Activated CD4-positive, alpha-beta T cell treated with anti-CD3 and anti-CD28 coated beads, Interleukin-2, amount 10 ng/mL, durations not matched to agents 24 days and 14 days (primary cell): ENCODE data around the gene NUAK2. TPM values are rescaled to one million over a fixed set of nuclear protein-coding genes. Genes with fewer than 3 reads are reported as not detected.
"Not testable (repeated sequence)": the region's sequence is repeated elsewhere in the genome, so short reads cannot be mapped to it uniquely, and the experiment has no call there.

Experiments
- DNase-seq: peaks from one replicate; pipeline ENCODE4 v3.0.0; 2022
- H3K27ac Mint-ChIP-seq: one replicate; pipeline ENCODE4 v1.8.0; 2022; ENCODE audit warnings: mild to moderate bottlenecking, mixed read lengths
- H3K27me3 Mint-ChIP-seq: one replicate; pipeline ENCODE4 v1.8.0; 2022; ENCODE audit warnings: mixed read lengths
- H3K36me3 Mint-ChIP-seq: one replicate; pipeline ENCODE4 v1.8.0; 2022; ENCODE audit warnings: low read depth, mild to moderate bottlenecking, mixed read lengths
- H3K4me1 Mint-ChIP-seq: one replicate; pipeline ENCODE4 v1.8.0; 2021; ENCODE audit warnings: mixed read lengths
- H3K4me3 Mint-ChIP-seq: one replicate; pipeline ENCODE4 v1.8.0; 2022; ENCODE audit warnings: mild to moderate bottlenecking, moderate library complexity, mixed read lengths
- H3K9me3 Mint-ChIP-seq: one replicate; pipeline ENCODE4 v1.8.0; 2021; ENCODE audit warnings: mixed read lengths
- intact Hi-C: fragments of 100-400 bp; cut with micrococcal nuclease; formaldehyde crosslinking; loops from one replicate; pipeline ENCODE4 v1.15.1; 2023
- total RNA-seq: library from RNA; stranded (reverse); gene quantifications from 2 replicates; pipeline ENCODE4 v1.2.3, GENCODE V29; 2022

NUAK2 gene
- total RNA-seq, 1 donor from 2014 or later = 1.0 TPM

DNA sequence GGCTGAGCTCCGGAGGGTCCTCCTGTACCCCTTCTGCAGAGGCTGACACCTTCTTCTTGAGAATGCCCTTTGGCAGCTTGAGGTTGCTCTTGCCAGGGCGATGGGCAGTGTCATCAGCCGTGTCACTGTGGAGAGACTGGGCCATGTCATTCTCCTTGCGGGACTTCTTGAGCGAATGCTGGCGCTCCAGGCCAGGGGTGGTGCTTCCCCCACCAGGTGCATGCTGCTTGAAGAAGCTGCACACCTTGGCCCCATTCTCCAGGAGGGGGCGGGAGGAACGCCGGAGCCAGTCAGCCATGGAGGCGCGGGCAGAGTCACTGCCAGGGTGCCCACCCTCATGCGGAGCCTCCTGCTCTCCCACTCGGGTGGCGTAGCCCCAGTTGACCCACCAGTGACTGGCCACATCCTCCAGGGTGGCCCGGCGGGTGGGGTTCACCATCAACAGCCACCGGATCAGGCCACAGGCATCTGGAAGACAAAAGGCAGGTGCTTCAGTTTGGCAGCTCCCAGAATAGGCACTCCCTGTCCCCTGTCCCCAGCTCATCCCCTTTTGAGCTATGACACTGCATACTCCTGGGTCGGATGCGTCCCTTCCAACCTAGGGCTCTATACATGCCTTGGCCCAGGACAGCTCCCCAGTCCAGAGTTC lies 17.4 kb downstream of the NUAK2 start:
- intact Hi-C loops = no loop called here

DNA sequence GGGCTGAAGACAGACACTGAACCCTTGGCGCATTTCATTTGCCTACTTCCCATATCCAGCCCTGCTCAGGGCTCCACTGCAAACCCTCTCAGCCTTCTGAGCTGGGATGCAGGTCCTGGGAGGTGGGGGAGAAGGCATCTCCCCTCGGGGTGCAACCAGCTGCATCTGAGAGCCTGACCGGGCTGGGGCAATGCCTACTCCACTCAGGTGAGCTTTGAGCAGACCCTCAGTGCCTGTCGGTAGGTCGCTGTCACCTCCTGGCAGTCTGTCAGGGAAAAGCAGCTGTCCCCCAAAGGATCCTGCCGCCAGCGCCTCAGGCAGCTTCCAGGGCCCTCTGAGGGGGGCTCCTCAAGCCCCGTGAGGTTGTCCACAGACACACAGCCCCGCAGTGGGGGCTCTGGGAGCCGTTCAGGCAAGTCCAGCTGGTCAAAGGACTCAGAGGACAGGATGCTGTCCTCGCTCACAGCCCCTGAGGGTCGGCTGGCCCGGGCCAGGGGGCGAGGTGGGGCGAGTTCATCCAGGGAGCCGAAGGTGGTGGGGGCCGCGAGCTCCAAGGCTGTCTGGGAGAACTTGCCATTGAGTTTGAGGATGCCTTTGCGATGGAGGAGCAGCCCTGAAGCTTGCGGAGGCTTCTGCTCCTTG lies 18.2 kb downstream of the NUAK2 start:
- Mint-ChIP-seq H3K4me3 (no peak overlapping the region), H3K27ac (no peak overlapping the region), H3K36me3 (peaks cover 45% of the 10 kb centered on the region), H3K4me1 (peaks cover 21% of the 10 kb centered on the region), H3K9me3 (no peaks in the 10 kb centered on the region), H3K27me3 (no peaks in the 10 kb centered on the region)
- DNase-seq = no peak
- intact Hi-C loops = no loop called here

More for the DNA sequence above, 17.4 kb downstream of the NUAK2 start:
- Mint-ChIP-seq H3K27me3 (no peaks in the 10 kb centered on the region), H3K27ac (peak overlapping the region; percentile 67), H3K4me3 (no peak overlapping the region), H3K9me3 (no peaks in the 10 kb centered on the region), H3K36me3 (peaks cover 50% of the 10 kb centered on the region), H3K4me1 (peaks cover 21% of the 10 kb centered on the region)
- no peak for DNase-seq

DNA sequence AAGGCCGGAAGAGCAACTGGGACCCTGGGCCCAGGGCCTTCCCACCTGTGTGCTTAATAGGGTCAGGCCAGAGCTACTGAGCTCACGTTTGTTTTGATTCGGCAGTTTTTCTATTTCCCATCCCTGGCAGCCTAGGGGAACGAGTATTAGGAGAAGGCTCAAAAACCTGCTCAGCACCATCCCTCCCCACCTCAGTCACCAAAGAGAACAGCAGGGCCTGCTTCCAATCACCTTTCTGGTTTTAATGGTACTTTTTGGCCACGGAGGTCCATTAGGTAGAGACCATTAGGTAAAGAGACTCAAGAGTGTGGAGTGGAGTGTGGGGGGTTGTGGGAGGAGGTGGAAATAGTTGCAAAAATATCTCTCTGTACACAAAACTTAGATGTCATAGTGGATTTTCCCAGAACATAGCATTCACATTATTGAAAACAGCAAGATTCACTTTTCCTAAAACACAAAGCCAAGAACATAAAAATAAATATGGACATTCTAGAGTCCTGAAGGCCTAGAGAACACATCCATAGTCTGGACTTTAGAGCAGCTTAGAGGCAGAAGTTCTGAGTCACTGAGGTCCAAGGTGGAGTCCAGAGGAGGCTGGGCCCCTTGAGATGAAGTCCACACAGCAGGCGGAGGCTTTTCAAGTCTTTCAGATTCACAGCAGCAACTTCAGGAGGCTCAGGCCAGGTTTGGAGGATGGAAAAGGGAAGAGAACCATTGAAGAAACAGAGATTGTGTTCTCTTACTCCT lies 19.5 kb downstream of the NUAK2 start:
- Mint-ChIP-seq H3K9me3 (no peaks in the 10 kb centered on the region), H3K4me3 (no peak overlapping the region), H3K27ac (no peak overlapping the region), H3K27me3 (no peaks in the 10 kb centered on the region), H3K4me1 (peaks cover 26% of the 10 kb centered on the region), H3K36me3 (peaks cover 33% of the 10 kb centered on the region)
- intact Hi-C loops = no loop called here
- no peak for DNase-seq

DNA sequence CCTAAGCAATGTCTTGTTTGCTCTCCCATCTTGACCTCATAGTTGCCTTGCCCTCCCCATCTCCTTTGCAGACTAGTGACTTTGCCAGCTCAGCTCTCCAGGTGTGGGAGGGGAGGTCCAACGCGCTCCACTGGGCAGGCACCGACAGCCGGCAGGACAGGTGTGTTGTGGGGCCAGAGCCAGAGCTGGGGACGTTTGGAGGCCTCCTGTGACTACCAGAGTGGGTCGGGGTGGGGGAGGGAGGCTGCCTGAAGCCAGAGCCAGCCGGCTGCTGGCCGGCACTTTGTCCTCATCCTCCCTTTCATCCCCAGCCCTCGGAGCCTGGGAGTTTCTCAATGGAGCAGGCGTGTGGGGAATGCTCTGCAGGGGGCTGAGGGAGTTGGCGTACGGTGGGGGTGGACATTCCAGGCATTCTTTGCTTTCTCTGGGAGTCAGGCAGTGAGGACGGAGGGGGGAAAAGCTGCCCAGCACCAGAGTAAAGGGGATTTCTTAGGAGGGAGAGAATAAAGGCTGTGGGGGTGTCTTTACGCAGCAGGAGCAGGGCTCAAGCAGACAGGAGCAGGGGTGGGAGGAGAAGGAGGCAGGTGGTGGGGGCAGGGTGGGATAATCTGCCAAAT lies 20.2 kb downstream of the NUAK2 start:
- no peak for DNase-seq
- H3K9me3 Mint-ChIP-seq = no peaks in the 10 kb centered on the region
- no peak overlapping the region for H3K27ac Mint-ChIP-seq
- peaks cover 28% of the 10 kb centered on the region for H3K4me1 Mint-ChIP-seq
- H3K4me3 Mint-ChIP-seq = no peak overlapping the region
- H3K27me3 Mint-ChIP-seq = no peaks in the 10 kb centered on the region
- peaks cover 27% of the 10 kb centered on the region for H3K36me3 Mint-ChIP-seq
- intact Hi-C loops = no loop called here

DNA sequence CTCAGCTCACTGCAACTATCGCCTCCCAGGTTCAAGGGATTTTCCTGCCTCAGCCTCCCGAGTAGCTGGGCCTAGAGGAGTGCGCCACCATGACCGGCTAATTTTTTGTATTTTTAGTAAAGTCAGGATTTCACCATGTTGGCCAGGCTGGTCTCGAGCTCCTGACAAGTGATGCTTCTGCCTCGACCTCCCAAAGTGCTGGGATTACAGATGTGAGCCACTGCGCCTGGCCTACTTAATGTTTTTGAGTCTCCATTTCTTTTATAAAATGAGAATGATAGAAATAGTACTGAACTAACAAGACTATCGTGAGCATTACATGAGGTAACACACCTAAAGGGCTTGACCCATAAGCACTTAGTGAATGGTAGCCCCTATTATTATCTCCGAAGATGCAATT lies 21.4 kb downstream of the NUAK2 start:
- H3K4me1 Mint-ChIP-seq = peaks cover 25% of the 10 kb centered on the region
- H3K36me3 Mint-ChIP-seq = peaks cover 19% of the 10 kb centered on the region
- no peak overlapping the region for H3K27ac Mint-ChIP-seq
- H3K27me3 Mint-ChIP-seq = no peaks in the 10 kb centered on the region
- H3K9me3 Mint-ChIP-seq = no peaks in the 10 kb centered on the region
- no peak overlapping the region for H3K4me3 Mint-ChIP-seq
- DNase-seq = no peak
- intact Hi-C loops = no loop called here

DNA sequence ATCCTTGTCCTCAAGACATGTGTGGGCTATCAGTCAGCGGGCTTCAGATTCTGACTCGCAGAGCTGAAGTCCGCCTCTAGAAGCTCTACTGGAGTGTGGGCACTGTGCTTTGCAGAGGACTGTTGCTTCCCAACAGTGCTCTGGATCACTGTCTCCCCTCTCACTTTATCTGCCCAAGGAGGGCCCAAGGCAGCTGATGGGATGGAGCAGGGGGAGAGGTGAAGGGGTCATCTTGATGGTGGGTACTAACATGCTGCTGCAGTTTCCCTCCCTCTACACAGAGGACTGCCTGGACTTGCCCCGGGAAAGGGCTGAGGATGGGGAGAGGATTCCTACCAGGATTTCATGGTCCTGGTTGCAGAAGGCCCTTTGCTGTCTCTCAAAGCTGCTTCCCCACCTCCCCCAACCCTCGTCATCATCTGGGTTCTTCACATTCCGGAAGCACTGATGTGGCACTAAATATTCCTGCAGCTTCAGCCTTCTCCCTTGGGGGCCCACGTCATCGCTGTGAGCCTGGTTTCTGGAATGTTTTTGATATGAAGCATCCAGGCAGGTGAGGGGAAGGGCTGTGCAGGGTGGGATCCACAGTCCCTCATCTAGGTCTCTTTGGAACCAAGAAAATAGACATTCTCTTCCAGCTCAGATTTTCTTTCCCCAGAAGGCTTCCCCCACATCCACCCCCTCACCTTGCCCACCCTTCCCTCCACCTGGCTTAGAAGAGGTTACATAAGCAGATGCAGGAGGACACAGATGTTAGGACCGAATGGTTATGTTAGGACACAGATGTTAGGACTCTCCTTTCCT lies 23.2 kb downstream of the NUAK2 start:
- Mint-ChIP-seq H3K36me3 (peaks cover 11% of the 10 kb centered on the region), H3K4me1 (peaks cover 27% of the 10 kb centered on the region), H3K4me3 (no peak overlapping the region), H3K27me3 (peaks cover 2% of the 10 kb centered on the region), H3K9me3 (no peaks in the 10 kb centered on the region), H3K27ac (no peak overlapping the region)
- intact Hi-C loops = no loop called here
- no peak for DNase-seq

DNA sequence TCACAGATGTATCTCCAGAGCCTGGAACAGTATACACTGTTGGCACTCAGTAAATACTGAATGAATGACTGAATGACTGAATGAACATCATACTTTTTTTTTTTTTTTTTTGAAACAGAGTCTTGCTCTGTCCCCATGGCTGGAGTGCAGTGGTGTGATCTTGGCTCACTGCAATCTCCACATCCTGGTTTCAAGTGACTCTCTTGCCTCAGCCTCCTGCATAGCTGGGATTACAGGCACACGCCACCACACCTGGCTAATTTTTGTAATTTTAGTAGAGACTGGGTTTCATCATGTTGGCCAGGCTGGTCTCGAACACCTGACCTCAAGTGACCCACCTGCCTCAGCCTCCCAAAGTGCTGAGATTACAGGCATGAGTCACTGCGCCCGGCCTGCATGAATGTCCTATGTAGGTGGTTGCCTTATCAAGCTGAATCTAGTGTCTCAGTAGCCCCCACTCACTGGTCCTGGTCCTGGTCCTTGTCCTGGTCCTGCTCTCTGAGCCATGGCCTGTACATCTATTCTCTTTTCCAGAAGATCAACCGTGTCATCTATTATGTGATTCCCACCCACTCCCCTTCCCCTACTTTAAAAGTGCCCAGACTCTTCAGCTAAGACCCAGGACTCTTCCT lies 23.9 kb downstream of the NUAK2 start:
- H3K27me3 Mint-ChIP-seq, H3K4me3 Mint-ChIP-seq, H3K9me3 Mint-ChIP-seq, H3K27ac Mint-ChIP-seq, DNase-seq, intact Hi-C loops: not testable (repeated sequence)
- H3K36me3 Mint-ChIP-seq = peaks cover 11% of the 10 kb centered on the region
- H3K4me1 Mint-ChIP-seq = peaks cover 29% of the 10 kb centered on the region

DNA sequence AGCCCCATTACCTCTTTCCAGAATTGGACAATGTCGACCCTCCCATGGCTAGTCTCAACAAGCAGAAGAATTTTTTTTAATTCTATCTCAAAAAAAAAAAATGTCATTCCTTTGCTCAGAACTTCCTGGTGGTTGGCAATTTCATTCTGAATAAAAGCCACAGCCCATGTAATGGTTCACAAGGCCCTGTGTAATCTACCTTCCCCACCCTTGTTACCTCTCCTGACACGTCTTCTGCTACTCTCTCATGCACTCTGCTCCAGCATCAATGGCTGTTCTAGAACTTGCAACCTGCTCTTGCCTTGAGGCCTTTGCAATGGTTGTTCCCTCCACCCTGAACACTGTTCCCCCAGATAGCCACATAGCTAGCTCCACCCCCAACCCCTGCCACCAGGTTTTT lies 25.4 kb downstream of the NUAK2 start:
- no peak overlapping the region for H3K27ac Mint-ChIP-seq
- H3K36me3 Mint-ChIP-seq = no peaks in the 10 kb centered on the region
- intact Hi-C loops = no loop called here
- peaks cover 6% of the 10 kb centered on the region for H3K27me3 Mint-ChIP-seq
- no peak for DNase-seq
- H3K4me3 Mint-ChIP-seq = no peak overlapping the region
- peaks cover 33% of the 10 kb centered on the region for H3K4me1 Mint-ChIP-seq
- no peaks in the 10 kb centered on the region for H3K9me3 Mint-ChIP-seq

GRCh38 chr1:205294934-205295333 lies 26.6 kb downstream of the NUAK2 start:
- H3K4me3 Mint-ChIP-seq = no peak overlapping the region
- H3K36me3 Mint-ChIP-seq = no peaks in the 10 kb centered on the region
- H3K27me3 Mint-ChIP-seq = peaks cover 6% of the 10 kb centered on the region
- no peaks in the 10 kb centered on the region for H3K9me3 Mint-ChIP-seq
- peaks cover 33% of the 10 kb centered on the region for H3K4me1 Mint-ChIP-seq
- H3K27ac Mint-ChIP-seq = no peak overlapping the region
- no peak for DNase-seq
- intact Hi-C loops = no loop called here

DNA sequence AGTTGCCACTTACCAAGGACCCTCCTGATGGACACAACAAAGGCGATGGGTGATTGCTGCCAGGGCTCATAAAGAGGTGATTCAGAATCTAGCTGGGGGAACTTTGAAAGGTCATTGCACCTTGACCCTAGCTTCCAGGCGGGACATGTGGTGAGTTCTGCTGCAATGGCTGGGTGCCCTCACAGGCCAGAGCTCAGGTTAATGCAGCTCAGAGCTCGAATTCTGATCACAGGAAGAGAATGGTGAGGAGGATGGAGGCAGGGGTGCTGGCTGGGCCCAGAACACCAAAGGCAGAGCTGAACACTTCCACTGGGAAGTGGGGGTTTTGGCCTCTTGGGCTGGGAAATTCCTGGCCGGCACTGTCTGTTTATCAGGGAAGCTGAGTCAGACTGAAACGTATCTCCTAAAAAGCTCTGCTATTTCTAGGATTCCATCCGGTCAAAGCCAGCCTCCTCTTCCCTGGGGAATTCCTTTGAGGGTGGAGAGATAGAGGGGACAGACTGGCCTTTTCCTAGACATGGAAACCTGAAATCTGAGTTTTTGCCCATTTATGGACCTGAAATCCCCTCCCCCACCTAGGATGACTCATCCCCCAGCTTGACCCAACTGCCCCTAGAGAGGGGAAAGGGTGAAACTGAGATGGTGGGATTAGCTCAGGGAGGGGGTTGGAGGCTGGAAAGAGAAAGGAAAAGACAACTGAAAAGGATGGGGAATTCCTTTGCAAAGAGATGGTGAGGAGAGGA lies 27.2 kb downstream of the NUAK2 start:
- Mint-ChIP-seq H3K36me3 (no peaks in the 10 kb centered on the region), H3K4me1 (peaks cover 34% of the 10 kb centered on the region), H3K27ac (no peak overlapping the region), H3K9me3 (no peaks in the 10 kb centered on the region), H3K4me3 (no peak overlapping the region), H3K27me3 (peaks cover 6% of the 10 kb centered on the region)
- DNase-seq = no peak
- intact Hi-C loops = no loop called here

DNA sequence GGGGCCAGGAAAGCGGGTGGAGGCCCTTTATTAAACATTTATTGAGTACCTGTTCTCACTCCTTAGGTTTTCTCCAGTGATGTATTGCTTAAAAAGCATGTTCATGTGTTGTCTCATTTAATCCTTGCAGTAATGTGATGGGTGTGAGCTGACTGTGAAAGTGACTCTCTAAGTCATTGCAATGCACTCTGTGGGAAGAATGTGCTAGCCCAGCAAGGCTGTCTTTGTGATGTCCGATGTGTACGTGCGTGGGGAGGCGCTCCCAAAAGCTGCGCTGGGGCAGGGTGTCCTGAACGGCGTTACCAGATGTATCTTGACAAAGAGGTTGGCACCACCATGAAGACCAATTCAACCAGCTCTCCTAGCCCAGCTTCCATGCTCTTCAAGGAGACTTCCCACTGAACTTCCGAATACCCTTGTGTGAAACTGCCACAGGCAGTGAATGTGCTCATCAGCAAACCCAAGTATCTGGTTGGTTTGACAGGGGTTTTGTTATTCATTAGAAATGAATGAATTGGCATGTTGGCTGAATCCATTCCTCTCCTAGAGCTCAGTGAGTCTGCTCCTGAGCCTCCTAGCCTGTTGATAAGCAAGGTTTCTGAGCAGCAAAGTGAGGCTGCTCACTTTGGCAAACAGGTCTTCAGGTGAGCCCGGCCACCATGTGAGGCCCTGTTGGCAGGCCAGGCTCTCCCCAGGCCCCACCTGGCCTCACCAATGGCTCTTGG lies 28.0 kb downstream of the NUAK2 start:
- Mint-ChIP-seq H3K4me1 (peaks cover 40% of the 10 kb centered on the region), H3K27ac (no peak overlapping the region), H3K27me3 (peaks cover 6% of the 10 kb centered on the region), H3K4me3 (no peak overlapping the region), H3K9me3 (no peaks in the 10 kb centered on the region), H3K36me3 (no peaks in the 10 kb centered on the region)
- intact Hi-C loops = no loop called here
- DNase-seq = no peak

GRCh38 chr1:205291596-205291995 lies 29.9 kb downstream of the NUAK2 start:
- H3K4me1 Mint-ChIP-seq = peaks cover 50% of the 10 kb centered on the region
- intact Hi-C loops = no loop called here
- H3K27ac Mint-ChIP-seq = no peak overlapping the region
- H3K4me3 Mint-ChIP-seq = no peak overlapping the region
- peaks cover 6% of the 10 kb centered on the region for H3K27me3 Mint-ChIP-seq
- H3K36me3 Mint-ChIP-seq = no peaks in the 10 kb centered on the region
- no peak for DNase-seq
- no peaks in the 10 kb centered on the region for H3K9me3 Mint-ChIP-seq
